8988T (cell line): ENCODE measurements around the gene RETN.

Source experiments
- DNase-seq: peaks from one replicate; pipeline ENCODE4 v3.0.0; 2011

RETN gene

GRCh38 chr19:7709932-7710460 lies 41.1 kb downstream of the RETN start:
- no peak for DNase-seq

GRCh38 chr19:7710616-7711015 lies 41.8 kb downstream of the RETN start:
- no peak for DNase-seq

GRCh38 chr19:7715671-7716070 lies 46.8 kb downstream of the RETN start:
- no peak for DNase-seq

- DNase-seq = no peak
These were observed 47.9 kb downstream of the RETN start for GRCh38 chr19:7716762-7717161.

GRCh38 chr19:7718668-7719067 lies 49.8 kb downstream of the RETN start:
- no peak for DNase-seq
